PFSK-1 (cell line): ENCODE measurements around the gene COL8A1.

Source experiments
- FOXP2 ChIP-seq: optimal IDR thresholded peaks from 2 replicates; pipeline ENCODE3; 2011; ENCODE audit warnings: borderline replicate concordance, control low read depth, inconsistent platforms; ENCODE audit not compliant: insufficient read depth; ENCODE audit errors: extremely low read length, extremely low read depth
- POLR2AphosphoS5 ChIP-seq: IDR thresholded peaks from 2 replicates; pipeline ENCODE4 v1.6.1; 2012; ENCODE audit warnings: low read depth, mild to moderate bottlenecking, control low read depth, low read length, moderate library complexity
- SIN3A ChIP-seq: IDR thresholded peaks from 2 replicates; pipeline ENCODE4 v1.6.1; 2012; ENCODE audit warnings: mild to moderate bottlenecking, low read length, moderate library complexity, borderline replicate concordance; ENCODE audit not compliant: insufficient read depth
- TAF1 ChIP-seq: IDR thresholded peaks from 2 replicates; pipeline ENCODE4 v1.6.1; 2012; ENCODE audit warnings: low read length, control low read depth, borderline replicate concordance; ENCODE audit not compliant: insufficient read depth
- TF ChIP-seq, protein P1 (sequence below), 2 experiments: IDR thresholded peaks; 2 replicates each; pipeline versions ENCODE4 v1.6.1 to v1.8.0; 2011 to 2012; ENCODE audit warnings: low read depth in 2 of 2, low read length in 2 of 2, control low read depth in 1 of 2, inconsistent platforms in 1 of 2, mild to moderate bottlenecking in 1 of 2, moderate library complexity in 1 of 2; ENCODE audit not compliant: insufficient read depth in 1 of 2

Gene COL8A1

DNA sequence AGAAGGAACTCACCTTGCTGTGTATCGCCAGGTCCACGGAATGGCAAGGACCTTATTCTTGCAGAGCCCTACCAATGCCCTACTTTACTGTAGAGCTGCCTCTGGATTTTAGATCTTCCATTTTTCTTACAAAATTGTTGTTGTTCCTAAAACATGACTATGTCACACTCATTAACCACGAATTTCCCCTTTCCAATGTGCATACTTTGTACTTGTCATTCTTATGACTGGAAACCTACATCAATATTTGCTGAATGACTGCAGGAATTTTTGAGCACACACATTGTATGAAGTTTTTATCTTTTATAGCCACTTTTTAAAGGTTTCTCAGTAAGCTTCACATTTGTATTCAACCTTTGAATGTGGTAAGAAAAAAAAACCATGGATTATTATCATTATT is 143.4 kb downstream of the COL8A1 start:
- TF ChIP-seq SIN3A (no peak), TAF1 (no peak)

DNA sequence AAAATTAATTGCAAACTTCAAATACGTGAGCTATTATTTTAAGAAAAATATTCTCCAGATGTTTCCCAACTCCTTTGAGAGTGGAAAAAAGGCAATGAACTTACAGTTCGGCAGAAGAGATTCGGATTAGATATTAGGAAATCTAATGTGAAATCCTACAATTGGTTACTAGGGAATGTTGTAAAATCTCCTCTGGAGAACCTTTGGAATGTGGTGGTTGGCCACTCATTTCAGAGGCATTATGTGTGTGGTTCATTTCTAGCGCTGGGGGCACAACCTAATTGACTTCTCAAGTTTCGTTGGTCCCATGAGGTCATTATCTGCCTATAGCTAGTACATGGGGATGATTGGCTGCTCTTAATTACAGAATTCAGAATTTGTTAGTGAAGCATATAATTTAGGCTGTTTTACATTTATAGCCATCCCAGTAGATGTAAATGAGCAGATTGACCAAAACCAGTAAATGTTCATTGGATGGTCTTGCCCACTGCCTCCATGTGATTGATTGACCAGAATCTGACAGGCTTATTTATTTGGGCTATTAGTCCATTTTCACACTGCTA is 144.7 kb downstream of the COL8A1 start:
- no peak for TF ChIP-seq POLR2AphosphoS5
- no peak for TF ChIP-seq FOXP2
- no peak for TF ChIP-seq SIN3A
- TF ChIP-seq TAF1 = no peak
- TF ChIP-seq, protein P1, sequence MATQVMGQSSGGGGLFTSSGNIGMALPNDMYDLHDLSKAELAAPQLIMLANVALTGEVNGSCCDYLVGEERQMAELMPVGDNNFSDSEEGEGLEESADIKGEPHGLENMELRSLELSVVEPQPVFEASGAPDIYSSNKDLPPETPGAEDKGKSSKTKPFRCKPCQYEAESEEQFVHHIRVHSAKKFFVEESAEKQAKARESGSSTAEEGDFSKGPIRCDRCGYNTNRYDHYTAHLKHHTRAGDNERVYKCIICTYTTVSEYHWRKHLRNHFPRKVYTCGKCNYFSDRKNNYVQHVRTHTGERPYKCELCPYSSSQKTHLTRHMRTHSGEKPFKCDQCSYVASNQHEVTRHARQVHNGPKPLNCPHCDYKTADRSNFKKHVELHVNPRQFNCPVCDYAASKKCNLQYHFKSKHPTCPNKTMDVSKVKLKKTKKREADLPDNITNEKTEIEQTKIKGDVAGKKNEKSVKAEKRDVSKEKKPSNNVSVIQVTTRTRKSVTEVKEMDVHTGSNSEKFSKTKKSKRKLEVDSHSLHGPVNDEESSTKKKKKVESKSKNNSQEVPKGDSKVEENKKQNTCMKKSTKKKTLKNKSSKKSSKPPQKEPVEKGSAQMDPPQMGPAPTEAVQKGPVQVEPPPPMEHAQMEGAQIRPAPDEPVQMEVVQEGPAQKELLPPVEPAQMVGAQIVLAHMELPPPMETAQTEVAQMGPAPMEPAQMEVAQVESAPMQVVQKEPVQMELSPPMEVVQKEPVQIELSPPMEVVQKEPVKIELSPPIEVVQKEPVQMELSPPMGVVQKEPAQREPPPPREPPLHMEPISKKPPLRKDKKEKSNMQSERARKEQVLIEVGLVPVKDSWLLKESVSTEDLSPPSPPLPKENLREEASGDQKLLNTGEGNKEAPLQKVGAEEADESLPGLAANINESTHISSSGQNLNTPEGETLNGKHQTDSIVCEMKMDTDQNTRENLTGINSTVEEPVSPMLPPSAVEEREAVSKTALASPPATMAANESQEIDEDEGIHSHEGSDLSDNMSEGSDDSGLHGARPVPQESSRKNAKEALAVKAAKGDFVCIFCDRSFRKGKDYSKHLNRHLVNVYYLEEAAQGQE (IDR thresholded peaks at IDR 0.05; ENCODE audit: insufficient read depth in 1 of 2, low read depth in 2 of 2, low read length in 2 of 2) = no peak

DNA sequence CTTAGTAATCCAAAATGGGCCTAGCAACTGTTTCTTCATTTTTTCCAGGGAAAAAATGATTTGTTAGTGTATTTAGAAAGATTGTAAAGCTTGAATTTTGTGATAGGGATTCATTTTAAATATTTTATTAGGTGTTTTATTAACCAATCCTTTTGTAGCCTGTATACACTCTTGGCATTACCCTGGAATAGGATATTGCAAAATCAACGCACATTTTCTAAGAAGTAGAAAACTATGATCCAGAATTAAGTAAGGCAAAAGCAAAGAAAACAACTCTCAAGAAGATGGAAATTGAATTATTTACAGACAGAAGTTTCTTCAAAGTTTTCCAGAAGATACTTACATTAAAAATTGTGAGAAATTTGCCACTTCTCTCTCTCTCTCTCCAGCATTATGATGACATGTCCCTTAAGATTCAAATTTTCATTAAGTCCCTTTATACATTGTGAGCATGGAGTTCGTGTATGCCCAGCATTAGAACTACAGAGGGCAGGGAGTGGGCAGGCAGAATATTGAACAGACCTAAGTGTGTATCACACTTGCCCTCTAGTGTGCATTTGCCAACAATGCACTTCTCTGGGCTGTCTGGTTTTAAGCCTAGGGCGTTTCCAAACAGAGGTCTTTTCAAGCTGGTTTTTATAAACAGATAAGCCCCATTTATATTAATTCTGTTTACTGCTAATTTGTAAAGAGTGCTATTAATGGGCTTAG is 150.8 kb downstream of the COL8A1 start:
- TF ChIP-seq FOXP2 (no peak), TAF1 (no peak), POLR2AphosphoS5 (no peak)
- TF ChIP-seq, protein P1 (IDR thresholded peaks at IDR 0.05; ENCODE audit: insufficient read depth in 1 of 2, low read depth in 2 of 2, low read length in 2 of 2) = no peak

DNA sequence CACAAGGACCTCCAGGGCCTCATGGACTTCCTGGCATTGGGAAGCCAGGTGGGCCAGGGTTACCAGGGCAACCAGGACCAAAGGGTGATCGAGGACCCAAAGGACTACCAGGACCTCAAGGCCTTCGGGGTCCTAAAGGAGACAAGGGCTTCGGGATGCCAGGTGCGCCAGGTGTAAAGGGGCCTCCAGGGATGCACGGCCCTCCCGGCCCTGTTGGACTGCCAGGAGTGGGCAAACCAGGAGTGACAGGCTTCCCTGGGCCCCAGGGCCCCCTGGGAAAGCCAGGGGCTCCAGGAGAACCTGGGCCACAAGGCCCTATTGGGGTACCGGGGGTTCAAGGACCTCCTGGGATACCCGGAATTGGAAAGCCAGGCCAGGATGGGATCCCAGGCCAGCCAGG is 156.1 kb downstream of the COL8A1 start:
- TF ChIP-seq FOXP2 (no peak), SIN3A (no peak), POLR2AphosphoS5 (no peak)
- TF ChIP-seq, protein P1 (IDR thresholded peaks at IDR 0.05; ENCODE audit: insufficient read depth in 1 of 2, low read depth in 2 of 2, low read length in 2 of 2) = no peak

DNA sequence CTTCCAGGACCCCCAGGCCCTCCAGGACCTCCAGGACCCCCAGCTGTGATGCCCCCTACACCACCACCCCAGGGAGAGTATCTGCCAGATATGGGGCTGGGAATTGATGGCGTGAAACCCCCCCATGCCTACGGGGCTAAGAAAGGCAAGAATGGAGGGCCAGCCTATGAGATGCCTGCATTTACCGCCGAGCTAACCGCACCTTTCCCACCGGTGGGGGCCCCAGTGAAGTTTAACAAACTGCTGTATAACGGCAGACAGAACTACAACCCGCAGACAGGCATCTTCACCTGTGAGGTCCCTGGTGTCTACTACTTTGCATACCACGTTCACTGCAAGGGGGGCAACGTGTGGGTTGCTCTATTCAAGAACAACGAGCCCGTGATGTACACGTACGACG is 157.2 kb downstream of the COL8A1 start:
- TF ChIP-seq FOXP2 = no peak
- no peak for TF ChIP-seq POLR2AphosphoS5
- no peak for TF ChIP-seq TAF1
- TF ChIP-seq, protein P1 (IDR thresholded peaks at IDR 0.05; ENCODE audit: insufficient read depth in 1 of 2, low read depth in 2 of 2, low read length in 2 of 2) = no peak
